ENCODE results near the gene KIF16B. TPM values are rescaled to one million over a fixed set of nuclear protein-coding genes. Genes with fewer than 3 reads are reported as not detected.

KIF16B gene
- total and polyA plus RNA-seq, 2 of the 13 experiments (the other 11 are each of a cell fraction or from before 2014, with no cell fraction given), result 6.9 to 18.0 TPM

DNA sequence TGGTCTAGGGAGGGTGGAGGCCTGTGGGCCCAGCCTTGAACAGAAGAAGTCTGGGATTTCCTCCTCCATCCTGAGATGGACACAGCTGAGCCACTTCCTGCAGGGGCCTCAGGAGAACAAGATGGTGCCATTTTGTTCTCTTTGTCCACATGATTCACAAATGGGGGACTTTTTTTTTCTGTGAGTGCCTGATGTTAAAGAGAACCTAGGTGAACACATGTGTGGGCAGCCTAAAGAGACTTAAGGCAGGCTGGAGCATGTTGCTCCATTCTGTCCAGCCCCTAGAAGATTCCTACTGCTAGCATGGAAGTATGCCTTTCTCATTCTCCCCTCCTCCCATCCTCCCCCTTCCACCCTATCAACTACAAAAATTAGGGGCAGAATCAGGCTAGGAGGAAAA lies 49.3 kb upstream of the KIF16B start:
- no peak for TF ChIP-seq HOXA3 (CRISPR knock-in tag; IDR thresholded peaks at IDR 0.05)
- TF ChIP-seq ZNF382 (CRISPR knock-in tag; IDR thresholded peaks at IDR 0.05; ENCODE audit: borderline replicate concordance), result no peak
- TF ChIP-seq ZBTB3 (CRISPR knock-in tag; IDR thresholded peaks at IDR 0.05; ENCODE audit: borderline replicate concordance, low read depth), result no peak
- TF ChIP-seq RERE (CRISPR knock-in tag; IDR thresholded peaks at IDR 0.05; ENCODE audit: low read depth), result no peak
- TF ChIP-seq DPF2 (CRISPR knock-in tag; IDR thresholded peaks at IDR 0.05; ENCODE audit: borderline replicate concordance, low read depth), result no peak
- TF ChIP-seq, protein P1, sequence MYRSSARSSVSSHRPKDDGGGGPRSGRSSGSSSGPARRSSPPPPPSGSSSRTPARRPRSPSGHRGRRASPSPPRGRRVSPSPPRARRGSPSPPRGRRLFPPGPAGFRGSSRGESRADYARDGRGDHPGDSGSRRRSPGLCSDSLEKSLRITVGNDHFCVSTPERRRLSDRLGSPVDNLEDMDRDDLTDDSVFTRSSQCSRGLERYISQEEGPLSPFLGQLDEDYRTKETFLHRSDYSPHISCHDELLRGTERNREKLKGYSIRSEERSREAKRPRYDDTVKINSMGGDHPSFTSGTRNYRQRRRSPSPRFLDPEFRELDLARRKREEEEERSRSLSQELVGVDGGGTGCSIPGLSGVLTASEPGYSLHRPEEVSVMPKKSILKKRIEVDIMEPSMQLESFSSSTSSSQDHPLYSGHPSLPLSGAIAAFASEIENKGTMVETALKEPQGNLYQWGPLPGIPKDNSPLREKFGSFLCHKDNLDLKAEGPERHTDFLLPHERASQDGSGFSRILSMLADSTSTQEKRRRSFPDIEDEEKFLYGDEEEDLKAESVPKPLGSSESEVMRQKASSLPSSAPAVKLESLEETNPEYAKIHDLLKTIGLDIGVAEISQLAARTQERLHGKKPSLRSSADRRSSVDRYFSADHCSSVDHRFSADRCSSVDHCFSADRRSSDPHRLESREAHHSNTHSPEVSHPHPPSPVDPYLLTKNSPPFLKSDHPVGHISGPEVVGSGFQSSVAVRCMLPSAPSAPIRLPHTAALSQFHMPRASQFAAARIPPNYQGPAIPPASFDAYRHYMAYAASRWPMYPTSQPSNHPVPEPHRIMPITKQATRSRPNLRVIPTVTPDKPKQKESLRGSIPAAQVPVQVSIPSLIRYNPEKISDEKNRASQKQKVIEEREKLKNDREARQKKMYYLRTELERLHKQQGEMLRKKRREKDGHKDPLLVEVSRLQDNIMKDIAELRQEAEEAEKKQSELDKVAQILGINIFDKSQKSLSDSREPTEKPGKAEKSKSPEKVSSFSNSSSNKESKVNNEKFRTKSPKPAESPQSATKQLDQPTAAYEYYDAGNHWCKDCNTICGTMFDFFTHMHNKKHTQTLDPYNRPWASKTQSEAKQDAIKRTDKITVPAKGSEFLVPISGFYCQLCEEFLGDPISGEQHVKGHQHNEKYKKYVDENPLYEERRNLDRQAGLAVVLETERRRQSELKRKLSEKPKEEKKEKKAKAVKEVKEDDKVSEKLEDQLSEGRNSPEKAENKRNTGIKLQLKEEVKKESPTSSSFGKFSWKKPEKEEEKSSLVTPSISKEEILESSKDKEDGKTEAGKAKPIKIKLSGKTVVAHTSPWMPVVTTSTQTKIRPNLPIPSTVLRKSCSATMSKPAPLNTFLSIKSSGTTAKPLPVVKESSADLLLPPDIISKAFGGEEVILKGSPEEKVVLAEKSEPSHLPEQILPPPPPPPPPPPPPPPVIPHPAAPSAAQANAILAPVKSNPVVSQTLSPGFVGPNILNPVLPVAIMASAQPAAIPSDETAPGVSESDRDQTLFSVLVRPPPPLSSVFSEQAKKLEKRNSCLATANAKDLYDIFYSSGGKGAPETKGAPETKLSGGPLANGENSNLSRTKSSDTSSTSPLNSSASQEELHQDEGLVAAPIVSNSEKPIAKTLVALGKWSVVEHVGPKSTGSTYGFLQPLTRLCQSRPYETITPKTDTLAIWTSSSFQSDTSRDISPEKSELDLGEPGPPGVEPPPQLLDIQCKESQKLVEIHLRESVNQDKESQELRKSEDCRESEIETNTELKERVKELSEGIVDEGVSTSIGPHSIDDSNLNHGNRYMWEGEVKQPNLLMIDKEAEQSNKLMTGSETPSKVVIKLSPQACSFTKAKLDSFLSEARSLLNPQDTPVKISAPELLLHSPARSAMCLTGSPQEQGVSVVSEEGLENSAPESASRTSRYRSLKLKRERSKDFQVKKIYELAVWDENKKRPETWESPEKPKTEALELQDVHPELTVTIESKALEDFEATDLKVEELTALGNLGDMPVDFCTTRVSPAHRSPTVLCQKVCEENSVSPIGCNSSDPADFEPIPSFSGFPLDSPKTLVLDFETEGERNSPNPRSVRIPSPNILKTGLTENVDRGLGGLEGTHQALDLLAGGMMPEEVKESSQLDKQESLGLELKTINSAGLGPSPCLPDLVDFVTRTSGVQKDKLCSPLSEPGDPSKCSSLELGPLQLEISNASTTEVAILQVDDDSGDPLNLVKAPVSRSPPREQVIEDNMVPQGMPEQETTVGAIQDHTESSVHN (CRISPR knock-in tag; IDR thresholded peaks at IDR 0.05), result no peak
- no peak for TF ChIP-seq HIVEP1 (CRISPR knock-in tag; IDR thresholded peaks at IDR 0.05)
- ChIA-PET CTCF (ENCODE audit: low intra/inter-chr PET ratio, low total read pairs) (no interaction called here), POLR2A (no interaction called here)
- no peak overlapping the region for H3K4me3 ChIP-seq (replicated peaks in 1 of 3; ENCODE audit: insufficient read depth in 1 of 3, low read depth in 2 of 3, low read length in 3 of 3)
- no peak overlapping the region for H3K27ac ChIP-seq (ENCODE audit: extremely low read length, insufficient read depth, low read length)
- H3K4me1 ChIP-seq (ENCODE audit: insufficient read depth, low read length), result no peaks in the 10 kb centered on the region
- BruUV-seq (replicated peaks), result no TSS peak
- no peak for DNase-seq (ENCODE audit: low spot score)
- no peak overlapping the region for H3K9ac ChIP-seq (ENCODE audit: insufficient read depth, low read depth, low read length)
- intact Hi-C loops (cut with micrococcal nuclease; ENCODE audit: unreplicated experiment), result no loop called here
- H3K79me2 ChIP-seq (ENCODE audit: insufficient read depth, low read length), result no peaks in the 10 kb centered on the region
- H3K27me3 ChIP-seq (ENCODE audit: control insufficient read depth in 1 of 2, insufficient read depth in 2 of 2, low read length in 2 of 2), result no peaks in the 10 kb centered on the region; a peak in 2 of 5 replicates
- H2AFZ ChIP-seq (ENCODE audit: low read length), result no peak overlapping the region
- no peak for FAIRE-seq
- no peak overlapping the region for H3K4me2 ChIP-seq (ENCODE audit: low read depth, low read length)
- H4K20me1 ChIP-seq (ENCODE audit: insufficient read depth, low read length), result no peaks in the 10 kb centered on the region
- no peaks in the 10 kb centered on the region for H3K9me3 ChIP-seq (ENCODE audit: low read length)
- no peak for ATAC-seq
- H3K36me3 ChIP-seq (replicated peaks in 1 of 2; ENCODE audit: control insufficient read depth in 1 of 2, insufficient read depth in 2 of 2, low read length in 2 of 2), result no peaks in the 10 kb centered on the region
- in situ Hi-C loops (cut with HindIII; ENCODE audit: extremely low pct_ligation_motif_present, low pct_unique_long_range_greater_than_20kb), result loop anchor here (10.0 kb wide), 1 partner anchor 108 kb away; no protein-coding TSS in a partner anchor
